Ovary (tissue), 9 donors: ENCODE measurements around the gene GALNT17. TPM values are rescaled to one million over a fixed set of nuclear protein-coding genes. Genes with fewer than 3 reads are reported as not detected.

Source experiments
- DNase-seq, 5 donors: peaks; one replicate each; pipeline ENCODE4 v3.0.0-alpha.2; 2019 to 2020
- H3K27ac ChIP-seq, 2 donors: fragments of 200-600 bp; one replicate each; pipeline versions ENCODE4 v1.5.1 to v1.8.0; 2019 to 2022
- H3K27me3 ChIP-seq: fragments of 200-600 bp; one replicate; pipeline ENCODE4 v1.8.0; 2022
- H3K36me3 ChIP-seq: fragments of 200-600 bp; sonication (generic); one replicate; pipeline ENCODE4 v1.5.1; 2019
- H3K4me1 ChIP-seq: one replicate; pipeline ENCODE4 v1.8.1; 2013; ENCODE audit warnings: mild to moderate bottlenecking, moderate library complexity; ENCODE audit not compliant: insufficient read depth
- H3K4me3 ChIP-seq: fragments of 200-600 bp; sonication (generic); one replicate; pipeline ENCODE4 v1.5.1; 2017
- H3K9me3 ChIP-seq, 2 donors: fragments of 200-600 bp in 1 of 2; sonication (generic) in 1 of 2; one replicate each; pipeline versions ENCODE4 v1.5.1 to v1.8.1; 2013 to 2019; ENCODE audit warnings: mild to moderate bottlenecking in 1 of 2, moderate library complexity in 1 of 2
- CTCF ChIP-seq, 3 donors: fragments of 450-650 bp in 2 of 3; fragments of 200-600 bp in 1 of 3; IDR thresholded peaks; one replicate each; pipeline versions ENCODE4 v1.5.1 to v1.8.0; 2016 to 2022; ENCODE audit warnings: antibody characterized with exemption in 3 of 3, mild to moderate bottlenecking in 1 of 3
- EP300 ChIP-seq: sonication (generic); formaldehyde crosslinking; IDR thresholded peaks from one replicate; pipeline ENCODE4 v1.6.1; 2017; ENCODE audit warnings: antibody characterized with exemption
- POLR2A ChIP-seq: fragments of 450-650 bp; IDR thresholded peaks from one replicate; pipeline ENCODE4 v1.6.1; 2017; ENCODE audit warnings: antibody characterized with exemption, mild to moderate bottlenecking, moderate library complexity
- WGBS, 3 donors: extraction: QIAGEN DNeasy Blood & Tissue Kit in 1 of 3; methylation state at CpG; one replicate each; pipeline versions ENCODE4 v1.1.5 to v1.1.7; 2013 to 2017; 5-methylcytosine and 5-hydroxymethylcytosine counted together
- intact Hi-C, 4 donors: fragments of 100-400 bp; cut with DNase I; formaldehyde crosslinking; loops; one replicate each; pipeline versions ENCODE4 v1.11.0 to v1.15.1; 2022 to 2023
- polyA plus RNA-seq, 2 donors: library from polyadenylated mRNA; stranded (reverse); fragments of 200-250 nt in 1 of 2; fragments of 350-450 nt in 1 of 2; fragmentation: Illumina TruSeq in 1 of 2; extraction: RNeasy Lipid Tissue Mini Kit (QIAGEN cat#74804) in 1 of 2; gene quantifications; one replicate each; pipeline ENCODE4 v1.2.3, GENCODE V29; 2013 to 2014
- total RNA-seq, 7 donors: library from RNA; depleted of rRNA in 2 of 7; stranded (reverse); fragments of >200 nt in 2 of 7; fragmentation: NEBNext Ultra II Directional in 3 of 7; extraction: Animal tissue kit (Norgen Biotek cat#: 25700) in 3 of 7; gene quantifications; one replicate each; pipeline versions ENCODE4 v1.1.0 to v1.2.4, GENCODE V29; 2016 to 2023
- donor health status: DM: no; HTN: no; CAD: no; lungs with moderate emphysema.
- donor health status: DM: no; HTN: no; CAD: no.
- donor health status: Bipolar disorder and iron deficiency.
- donor health status: DM: yes; HTN: yes; CAD: no.
- donor health status: DM: no; HTN: no; CAD: no.
- donor health status: DM: yes; HTN: yes; CAD: no.

The GALNT17 gene
- total and polyA plus RNA-seq, 9 donors: 13.4 to 90.1 (median 57.1) TPM

- intact Hi-C loops: no loop called here
- H3K27ac ChIP-seq: no peak overlapping the region
Measured at GRCh38 chr7:71349682-71350481, 217.9 kb downstream of the GALNT17 start.

GRCh38 chr7:71350680-71351079, 218.7 kb downstream of the GALNT17 start:
- Histone ChIP-seq H3K9me3 (no peaks in the 10 kb centered on the region), H3K27me3 (no peaks in the 10 kb centered on the region), H3K27ac (no peak overlapping the region), H3K4me1 (peaks cover 3% of the 10 kb centered on the region), H3K36me3 (no peaks in the 10 kb centered on the region), H3K4me3 (no peak overlapping the region)
- WGBS, 3 donors: 97 to 99% (median 98%) methylated on average over 2 of the region's 2 CpGs
- intact Hi-C loops: no loop called here
- TF ChIP-seq EP300 (no peak), POLR2A (no peak), CTCF (IDR thresholded peaks at IDR 0.05) (no peak)
- peak in 1 of 5 donors; percentile 0 for DNase-seq

More at GRCh38 chr7:71349682-71350481, 217.9 kb downstream of the GALNT17 start:
- Histone ChIP-seq H3K9me3 (no peaks in the 10 kb centered on the region), H3K4me1 (peaks cover 3% of the 10 kb centered on the region), H3K36me3 (no peaks in the 10 kb centered on the region), H3K27me3 (no peaks in the 10 kb centered on the region), H3K4me3 (no peak overlapping the region)
- no peak for DNase-seq
- TF ChIP-seq EP300 (no peak), POLR2A (no peak), CTCF (IDR thresholded peaks at IDR 0.05) (no peak)
- 44 to 59% (median 52%) methylated on average over 5 of the region's 5 CpGs for WGBS, 3 donors

GRCh38 chr7:71354716-71355115, 222.8 kb downstream of the GALNT17 start:
- TF ChIP-seq CTCF (IDR thresholded peaks at IDR 0.05) (no peak), POLR2A (no peak), EP300 (no peak)
- H3K36me3 ChIP-seq: no peaks in the 10 kb centered on the region
- H3K27me3 ChIP-seq: no peaks in the 10 kb centered on the region
- no peak overlapping the region for H3K27ac ChIP-seq
- no peak overlapping the region for H3K4me3 ChIP-seq
- intact Hi-C loops: no loop called here
- no peaks in the 10 kb centered on the region for H3K9me3 ChIP-seq
- no peak for DNase-seq
- H3K4me1 ChIP-seq: no peaks in the 10 kb centered on the region

GRCh38 chr7:71361451-71362032, 229.6 kb downstream of the GALNT17 start:
- intact Hi-C loops: no loop called here

More at GRCh38 chr7:71361451-71362032, 229.6 kb downstream of the GALNT17 start:
- 63 to 76% (median 65%) methylated on average over 4 of the region's 4 CpGs for WGBS, 3 donors
- no peaks in the 10 kb centered on the region for H3K4me1 ChIP-seq
- DNase-seq: no peak
- H3K36me3 ChIP-seq: no peaks in the 10 kb centered on the region
- no peak overlapping the region for H3K4me3 ChIP-seq
- TF ChIP-seq POLR2A: no peak
- TF ChIP-seq CTCF (IDR thresholded peaks at IDR 0.05): no peak
- no peak for TF ChIP-seq EP300
- no peaks in the 10 kb centered on the region for H3K9me3 ChIP-seq
- H3K27ac ChIP-seq: no peak overlapping the region
- H3K27me3 ChIP-seq: no peaks in the 10 kb centered on the region
